ENCODE results near the gene CTNNBIP1. TPM values are rescaled to one million over a fixed set of nuclear protein-coding genes. Genes with fewer than 3 reads are reported as not detected.
"Not testable (repeated sequence)": the region's sequence is repeated elsewhere in the genome, so short reads cannot be mapped to it uniquely, and the experiment has no call there.

CTNNBIP1 gene
- total and polyA plus RNA-seq, 8 donors: 12.3 to 49.8 (median 35.2) TPM

DNA sequence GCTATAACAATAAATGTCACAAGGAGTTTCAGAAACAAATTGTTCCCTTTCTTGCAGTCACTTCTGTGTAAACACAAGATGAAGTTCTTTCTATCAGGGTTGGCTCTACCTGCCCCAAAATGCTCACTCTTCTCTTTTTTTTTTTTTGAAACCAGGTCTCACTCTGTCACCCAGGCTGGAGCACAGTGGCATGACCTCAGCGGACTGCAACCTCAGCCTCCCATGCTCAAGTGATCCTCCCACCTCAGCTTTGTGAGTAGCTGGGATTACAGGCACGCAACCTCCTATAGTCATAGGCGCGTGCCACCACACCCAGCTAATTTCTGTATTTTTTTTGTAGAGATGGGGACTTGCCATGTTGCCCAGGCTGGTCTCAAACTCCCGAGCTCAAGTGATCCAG lies 10.5 kb upstream of the CTNNBIP1 start:
- no peak overlapping the region for H3K27ac ChIP-seq
- intact Hi-C loops (cut with DNase I; ENCODE audit: low total_unique reads): no loop called here
- no peaks in the 10 kb centered on the region for H3K4me1 ChIP-seq
- H3K9me3 ChIP-seq: no peaks in the 10 kb centered on the region
- no peaks in the 10 kb centered on the region for H3K27me3 ChIP-seq
- DNase-seq: no peak
- H3K36me3 ChIP-seq: peaks cover 0 to 3% (median 0%) of the 10 kb centered on the region in 4 donors
- TF ChIP-seq EP300 (IDR thresholded peaks at IDR 0.05) (no peak), POLR2AphosphoS5 (IDR thresholded peaks at IDR 0.05) (no peak), POLR2A (IDR thresholded peaks at IDR 0.05) (no peak)
- TF ChIP-seq, protein P1, sequence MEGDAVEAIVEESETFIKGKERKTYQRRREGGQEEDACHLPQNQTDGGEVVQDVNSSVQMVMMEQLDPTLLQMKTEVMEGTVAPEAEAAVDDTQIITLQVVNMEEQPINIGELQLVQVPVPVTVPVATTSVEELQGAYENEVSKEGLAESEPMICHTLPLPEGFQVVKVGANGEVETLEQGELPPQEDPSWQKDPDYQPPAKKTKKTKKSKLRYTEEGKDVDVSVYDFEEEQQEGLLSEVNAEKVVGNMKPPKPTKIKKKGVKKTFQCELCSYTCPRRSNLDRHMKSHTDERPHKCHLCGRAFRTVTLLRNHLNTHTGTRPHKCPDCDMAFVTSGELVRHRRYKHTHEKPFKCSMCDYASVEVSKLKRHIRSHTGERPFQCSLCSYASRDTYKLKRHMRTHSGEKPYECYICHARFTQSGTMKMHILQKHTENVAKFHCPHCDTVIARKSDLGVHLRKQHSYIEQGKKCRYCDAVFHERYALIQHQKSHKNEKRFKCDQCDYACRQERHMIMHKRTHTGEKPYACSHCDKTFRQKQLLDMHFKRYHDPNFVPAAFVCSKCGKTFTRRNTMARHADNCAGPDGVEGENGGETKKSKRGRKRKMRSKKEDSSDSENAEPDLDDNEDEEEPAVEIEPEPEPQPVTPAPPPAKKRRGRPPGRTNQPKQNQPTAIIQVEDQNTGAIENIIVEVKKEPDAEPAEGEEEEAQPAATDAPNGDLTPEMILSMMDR (IDR thresholded peaks at IDR 0.05): no peak
- WGBS, 5 donors: 82 to 94% (median 92%) methylated on average over 5 of the region's 5 CpGs
- H3K4me3 ChIP-seq: no peak overlapping the region

DNA sequence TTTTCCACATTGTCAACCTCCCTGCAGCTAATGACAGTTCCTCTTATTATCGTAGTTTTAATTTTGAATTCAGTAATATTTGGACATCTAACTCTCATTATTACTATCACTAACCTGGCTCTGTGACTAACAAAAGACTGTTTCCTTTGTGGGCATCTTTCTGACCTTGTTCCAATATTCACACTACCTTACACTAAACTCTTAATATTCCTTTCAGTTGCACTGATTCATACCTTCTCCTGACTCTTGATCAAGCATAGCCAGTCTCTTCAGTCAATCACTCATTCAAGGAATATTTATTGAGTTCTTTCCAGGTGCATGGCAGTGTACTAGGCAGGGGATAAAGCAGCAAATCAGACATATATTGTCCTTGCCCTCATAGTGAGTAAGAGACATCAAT lies 7.8 kb upstream of the CTNNBIP1 start:
- H3K27me3 ChIP-seq: no peaks in the 10 kb centered on the region
- intact Hi-C loops (cut with DNase I; ENCODE audit: low total_unique reads): no loop called here
- no peak overlapping the region for H3K4me3 ChIP-seq
- no peaks in the 10 kb centered on the region for H3K36me3 ChIP-seq
- TF ChIP-seq, protein P1 (IDR thresholded peaks at IDR 0.05): no peak
- no peak for TF ChIP-seq POLR2AphosphoS5 (IDR thresholded peaks at IDR 0.05)
- TF ChIP-seq EP300 (IDR thresholded peaks at IDR 0.05): no peak
- no peak for TF ChIP-seq POLR2A (IDR thresholded peaks at IDR 0.05)
- no peak overlapping the region for H3K27ac ChIP-seq
- H3K9me3 ChIP-seq: no peaks in the 10 kb centered on the region
- 67 to 92% (median 79%) methylated on average over 1 of the region's 1 CpG for WGBS, 5 donors
- no peak for DNase-seq
- H3K4me1 ChIP-seq: no peaks in the 10 kb centered on the region

DNA sequence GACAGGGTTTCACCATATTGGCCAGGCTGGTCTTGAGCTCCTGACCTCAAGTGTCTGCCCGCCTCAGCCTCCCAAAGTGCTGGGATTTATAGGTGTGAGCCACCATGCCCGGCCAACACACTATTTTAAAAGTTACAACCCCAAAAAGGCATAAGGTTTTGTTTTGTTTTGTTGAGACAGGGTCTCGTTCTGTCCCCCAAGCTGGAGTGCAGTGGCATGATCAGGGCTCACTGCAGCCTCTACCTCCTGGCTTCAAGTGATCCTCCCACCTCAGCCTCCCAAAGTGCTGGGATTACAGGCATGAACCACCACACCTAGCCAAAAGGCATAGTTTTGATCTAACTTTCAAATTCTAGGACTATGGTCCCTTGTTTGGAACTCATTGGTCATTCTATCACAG lies 7.4 kb upstream of the CTNNBIP1 start:
- DNase-seq; H3K9me3 ChIP-seq; H3K27ac ChIP-seq; H3K4me3 ChIP-seq; intact Hi-C loops (cut with DNase I; ENCODE audit: low total_unique reads); H3K27me3 ChIP-seq; H3K4me1 ChIP-seq; H3K36me3 ChIP-seq: not testable (repeated sequence)
- WGBS, 5 donors: 79 to 94% (median 86%) methylated on average over 3 of the region's 3 CpGs

DNA sequence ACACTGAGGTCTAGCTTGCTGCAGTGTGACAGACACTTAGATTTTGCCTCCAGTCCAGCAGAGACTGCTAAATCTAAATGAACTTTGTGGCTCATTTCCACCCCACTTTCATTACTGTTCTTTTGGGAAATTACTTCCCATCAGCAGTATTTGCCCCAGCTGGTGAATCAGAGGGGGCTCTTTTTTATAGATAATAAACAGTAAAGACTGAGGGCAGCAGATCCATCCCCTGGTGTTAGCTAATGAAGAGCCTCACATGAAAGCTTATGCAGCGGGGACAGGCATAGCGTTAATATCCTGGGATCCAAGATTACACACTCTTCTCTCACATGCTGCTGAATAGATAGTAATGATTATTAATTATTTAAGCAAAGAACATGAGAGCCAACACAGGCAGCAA lies 6.4 kb upstream of the CTNNBIP1 start:
- Histone ChIP-seq H3K4me1 (peaks cover 1 to 4% (median 3%) of the 10 kb centered on the region in 4 donors), H3K36me3 (no peaks in the 10 kb centered on the region), H3K27me3 (no peaks in the 10 kb centered on the region), H3K27ac (no peak overlapping the region), H3K4me3 (no peak overlapping the region), H3K9me3 (no peaks in the 10 kb centered on the region)
- no peak for DNase-seq
- TF ChIP-seq, protein P1 (IDR thresholded peaks at IDR 0.05): no peak
- no peak for TF ChIP-seq POLR2A (IDR thresholded peaks at IDR 0.05)
- no peak for TF ChIP-seq POLR2AphosphoS5 (IDR thresholded peaks at IDR 0.05)
- no peak for TF ChIP-seq EP300 (IDR thresholded peaks at IDR 0.05)
- WGBS, 5 donors: 86 to 94% (median 89%) methylated on average over 2 of the region's 2 CpGs
- intact Hi-C loops (cut with DNase I; ENCODE audit: low total_unique reads): no loop called here

DNA sequence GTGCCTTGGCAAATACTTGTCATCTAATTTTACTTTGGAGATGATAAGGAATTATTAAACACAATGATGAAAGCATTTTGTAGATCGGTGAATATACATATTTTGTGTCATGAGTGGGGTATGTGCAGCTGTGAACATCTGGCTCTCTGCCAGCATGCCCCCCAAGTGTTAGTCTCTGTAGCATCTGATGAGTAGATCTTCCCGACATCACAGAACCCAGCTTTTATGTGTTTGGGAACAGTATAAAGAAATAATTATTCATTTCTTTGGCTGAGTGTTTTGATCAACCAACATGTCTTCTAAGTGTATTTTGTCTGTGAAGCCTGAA lies 4.5 kb upstream of the CTNNBIP1 start:
- Histone ChIP-seq H3K27ac (no peak overlapping the region), H3K27me3 (no peaks in the 10 kb centered on the region), H3K36me3 (no peaks in the 10 kb centered on the region), H3K4me3 (no peak overlapping the region), H3K9me3 (no peaks in the 10 kb centered on the region), H3K4me1 (peaks cover 5 to 12% (median 9%) of the 10 kb centered on the region in 4 donors)
- intact Hi-C loops (cut with DNase I; ENCODE audit: low total_unique reads): no loop called here
- WGBS, 5 donors: 43 to 64% (median 54%) methylated on average over 2 of the region's 2 CpGs
- TF ChIP-seq, protein P1 (IDR thresholded peaks at IDR 0.05): no peak
- no peak for TF ChIP-seq POLR2A (IDR thresholded peaks at IDR 0.05)
- DNase-seq: peak in 1 of 2 donors; percentile 19
